ENCODE data around the gene DLD. TPM values are rescaled to one million over a fixed set of nuclear protein-coding genes. Genes with fewer than 3 reads are reported as not detected.

Gene DLD
- total RNA-seq, 1 experiment from 2014 or later, result 72.1 TPM

DNA sequence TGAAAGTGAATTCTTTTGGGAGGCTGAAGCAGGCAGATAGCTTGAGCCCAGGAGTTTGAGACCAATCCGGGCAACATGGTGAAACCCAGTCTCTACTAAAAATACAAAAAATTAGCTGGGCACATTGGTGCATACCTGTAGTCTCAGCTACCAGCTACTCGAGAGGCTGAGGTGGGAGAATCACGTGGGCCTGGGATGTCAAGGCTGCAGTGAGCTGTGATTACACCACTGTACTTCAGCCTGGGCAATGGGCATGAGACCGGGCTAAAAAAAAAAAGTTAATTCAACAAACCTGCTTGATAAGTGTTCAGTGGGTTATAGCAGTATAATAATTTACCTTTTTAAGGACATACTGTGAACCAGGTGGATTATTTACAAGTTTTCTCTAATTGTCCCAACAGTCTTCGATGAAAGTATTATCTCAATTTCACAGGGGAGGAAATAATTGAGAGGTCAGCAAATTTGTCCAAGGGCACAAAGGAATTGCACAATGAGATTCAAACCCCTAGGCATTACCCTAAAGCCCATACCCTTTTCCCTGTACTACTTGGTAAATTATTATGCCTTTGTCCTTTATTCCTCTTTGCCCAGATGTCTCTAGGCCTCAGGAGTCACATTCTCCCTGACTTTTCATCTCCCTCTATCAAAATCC lies 13.1 kb upstream of the DLD start (continued):
- TF ChIP-seq SMAD3 (CRISPR knock-in tag; IDR thresholded peaks at IDR 0.05; ENCODE audit: borderline replicate concordance) (no peak), CREB1 (CRISPR knock-in tag; IDR thresholded peaks at IDR 0.05) (no peak)
- TF ChIP-seq, protein P1, sequence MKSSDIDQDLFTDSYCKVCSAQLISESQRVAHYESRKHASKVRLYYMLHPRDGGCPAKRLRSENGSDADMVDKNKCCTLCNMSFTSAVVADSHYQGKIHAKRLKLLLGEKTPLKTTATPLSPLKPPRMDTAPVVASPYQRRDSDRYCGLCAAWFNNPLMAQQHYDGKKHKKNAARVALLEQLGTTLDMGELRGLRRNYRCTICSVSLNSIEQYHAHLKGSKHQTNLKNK (CRISPR knock-in tag; IDR thresholded peaks at IDR 0.05), result no peak
- TF ChIP-seq, protein P2, sequence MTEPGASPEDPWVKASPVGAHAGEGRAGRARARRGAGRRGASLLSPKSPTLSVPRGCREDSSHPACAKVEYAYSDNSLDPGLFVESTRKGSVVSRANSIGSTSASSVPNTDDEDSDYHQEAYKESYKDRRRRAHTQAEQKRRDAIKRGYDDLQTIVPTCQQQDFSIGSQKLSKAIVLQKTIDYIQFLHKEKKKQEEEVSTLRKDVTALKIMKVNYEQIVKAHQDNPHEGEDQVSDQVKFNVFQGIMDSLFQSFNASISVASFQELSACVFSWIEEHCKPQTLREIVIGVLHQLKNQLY (CRISPR knock-in tag; IDR thresholded peaks at IDR 0.05), result no peak

DNA sequence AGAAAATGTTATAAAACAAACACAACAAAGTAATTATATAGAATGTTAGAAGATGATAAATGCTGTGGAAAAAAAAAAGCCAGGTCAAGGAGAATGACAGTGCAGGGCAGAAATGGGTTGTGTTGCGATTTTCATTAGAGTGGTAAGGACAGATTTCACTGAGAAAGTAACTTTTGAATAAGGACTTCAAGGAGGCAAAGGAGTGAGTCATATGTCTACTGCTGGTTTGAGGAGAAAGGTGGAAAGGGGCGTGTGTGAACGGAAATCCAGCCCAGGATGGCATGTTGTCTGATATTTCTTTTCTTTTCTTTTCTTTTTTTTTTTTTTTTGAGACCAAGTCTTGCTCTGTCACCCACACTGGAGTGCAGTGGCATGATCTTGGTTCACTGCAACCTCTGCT lies 12.3 kb upstream of the DLD start:
- no peaks in the 10 kb centered on the region for H3K36me3 Mint-ChIP-seq

More for the DNA sequence above, 12.3 kb upstream of the DLD start:
- Mint-ChIP-seq H3K4me1 (no peaks in the 10 kb centered on the region; the same call in 1 of the 2 replicates), H3K27ac (no peak overlapping the region), H3K9me3 (no peaks in the 10 kb centered on the region), H3K27me3 (ENCODE audit: low read depth) (no peaks in the 10 kb centered on the region), H3K4me3 (no peak overlapping the region)
- ATAC-seq (no peak), DNase-seq (ENCODE audit: low spot score) (no peak)
- POLR2A ChIA-PET, result no interaction called here
- CTCF ChIA-PET, result interaction anchor here (0.6 to 2.6 kb wide), 23 partner anchors 8 to 1767 kb away, joined by 3 to 20 read pairs (median 3); partner anchors contain the start of genes DLD, SLC26A4 and SYPL1
- TF ChIP-seq NFE2L1 (CRISPR knock-in tag; IDR thresholded peaks at IDR 0.05) (no peak), GTF2I (CRISPR knock-in tag; conservative IDR thresholded peaks at IDR 0.05) (no peak), ZNF423 (CRISPR knock-in tag; IDR thresholded peaks at IDR 0.05) (no peak), MYBL2 (CRISPR knock-in tag; IDR thresholded peaks at IDR 0.05) (no peak), ZNF138 (CRISPR knock-in tag; conservative IDR thresholded peaks at IDR 0.05) (no peak), NFATC4 (CRISPR knock-in tag; IDR thresholded peaks at IDR 0.05) (no peak), TEAD1 (CRISPR knock-in tag; IDR thresholded peaks at IDR 0.05) (no peak), ELF4 (CRISPR knock-in tag; IDR thresholded peaks at IDR 0.05; ENCODE audit: low read depth) (no peak), ZNF263 (CRISPR knock-in tag; IDR thresholded peaks at IDR 0.05; ENCODE audit: low read depth) (no peak), NR1H2 (CRISPR knock-in tag; IDR thresholded peaks at IDR 0.05) (no peak), ZNF219 (CRISPR knock-in tag; IDR thresholded peaks at IDR 0.05; ENCODE audit: borderline replicate concordance) (no peak)
- TF ChIP-seq, protein P3, sequence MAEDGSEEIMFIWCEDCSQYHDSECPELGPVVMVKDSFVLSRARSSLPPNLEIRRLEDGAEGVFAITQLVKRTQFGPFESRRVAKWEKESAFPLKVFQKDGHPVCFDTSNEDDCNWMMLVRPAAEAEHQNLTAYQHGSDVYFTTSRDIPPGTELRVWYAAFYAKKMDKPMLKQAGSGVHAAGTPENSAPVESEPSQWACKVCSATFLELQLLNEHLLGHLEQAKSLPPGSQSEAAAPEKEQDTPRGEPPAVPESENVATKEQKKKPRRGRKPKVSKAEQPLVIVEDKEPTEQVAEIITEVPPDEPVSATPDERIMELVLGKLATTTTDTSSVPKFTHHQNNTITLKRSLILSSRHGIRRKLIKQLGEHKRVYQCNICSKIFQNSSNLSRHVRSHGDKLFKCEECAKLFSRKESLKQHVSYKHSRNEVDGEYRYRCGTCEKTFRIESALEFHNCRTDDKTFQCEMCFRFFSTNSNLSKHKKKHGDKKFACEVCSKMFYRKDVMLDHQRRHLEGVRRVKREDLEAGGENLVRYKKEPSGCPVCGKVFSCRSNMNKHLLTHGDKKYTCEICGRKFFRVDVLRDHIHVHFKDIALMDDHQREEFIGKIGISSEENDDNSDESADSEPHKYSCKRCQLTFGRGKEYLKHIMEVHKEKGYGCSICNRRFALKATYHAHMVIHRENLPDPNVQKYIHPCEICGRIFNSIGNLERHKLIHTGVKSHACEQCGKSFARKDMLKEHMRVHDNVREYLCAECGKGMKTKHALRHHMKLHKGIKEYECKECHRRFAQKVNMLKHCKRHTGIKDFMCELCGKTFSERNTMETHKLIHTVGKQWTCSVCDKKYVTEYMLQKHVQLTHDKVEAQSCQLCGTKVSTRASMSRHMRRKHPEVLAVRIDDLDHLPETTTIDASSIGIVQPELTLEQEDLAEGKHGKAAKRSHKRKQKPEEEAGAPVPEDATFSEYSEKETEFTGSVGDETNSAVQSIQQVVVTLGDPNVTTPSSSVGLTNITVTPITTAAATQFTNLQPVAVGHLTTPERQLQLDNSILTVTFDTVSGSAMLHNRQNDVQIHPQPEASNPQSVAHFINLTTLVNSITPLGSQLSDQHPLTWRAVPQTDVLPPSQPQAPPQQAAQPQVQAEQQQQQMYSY (CRISPR knock-in tag; IDR thresholded peaks at IDR 0.05), result no peak
- TF ChIP-seq, protein P4, sequence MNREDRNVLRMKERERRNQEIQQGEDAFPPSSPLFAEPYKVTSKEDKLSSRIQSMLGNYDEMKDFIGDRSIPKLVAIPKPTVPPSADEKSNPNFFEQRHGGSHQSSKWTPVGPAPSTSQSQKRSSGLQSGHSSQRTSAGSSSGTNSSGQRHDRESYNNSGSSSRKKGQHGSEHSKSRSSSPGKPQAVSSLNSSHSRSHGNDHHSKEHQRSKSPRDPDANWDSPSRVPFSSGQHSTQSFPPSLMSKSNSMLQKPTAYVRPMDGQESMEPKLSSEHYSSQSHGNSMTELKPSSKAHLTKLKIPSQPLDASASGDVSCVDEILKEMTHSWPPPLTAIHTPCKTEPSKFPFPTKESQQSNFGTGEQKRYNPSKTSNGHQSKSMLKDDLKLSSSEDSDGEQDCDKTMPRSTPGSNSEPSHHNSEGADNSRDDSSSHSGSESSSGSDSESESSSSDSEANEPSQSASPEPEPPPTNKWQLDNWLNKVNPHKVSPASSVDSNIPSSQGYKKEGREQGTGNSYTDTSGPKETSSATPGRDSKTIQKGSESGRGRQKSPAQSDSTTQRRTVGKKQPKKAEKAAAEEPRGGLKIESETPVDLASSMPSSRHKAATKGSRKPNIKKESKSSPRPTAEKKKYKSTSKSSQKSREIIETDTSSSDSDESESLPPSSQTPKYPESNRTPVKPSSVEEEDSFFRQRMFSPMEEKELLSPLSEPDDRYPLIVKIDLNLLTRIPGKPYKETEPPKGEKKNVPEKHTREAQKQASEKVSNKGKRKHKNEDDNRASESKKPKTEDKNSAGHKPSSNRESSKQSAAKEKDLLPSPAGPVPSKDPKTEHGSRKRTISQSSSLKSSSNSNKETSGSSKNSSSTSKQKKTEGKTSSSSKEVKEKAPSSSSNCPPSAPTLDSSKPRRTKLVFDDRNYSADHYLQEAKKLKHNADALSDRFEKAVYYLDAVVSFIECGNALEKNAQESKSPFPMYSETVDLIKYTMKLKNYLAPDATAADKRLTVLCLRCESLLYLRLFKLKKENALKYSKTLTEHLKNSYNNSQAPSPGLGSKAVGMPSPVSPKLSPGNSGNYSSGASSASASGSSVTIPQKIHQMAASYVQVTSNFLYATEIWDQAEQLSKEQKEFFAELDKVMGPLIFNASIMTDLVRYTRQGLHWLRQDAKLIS (CRISPR knock-in tag; IDR thresholded peaks at IDR 0.05; ENCODE audit: borderline replicate concordance), result no peak
- TF ChIP-seq, protein P5, sequence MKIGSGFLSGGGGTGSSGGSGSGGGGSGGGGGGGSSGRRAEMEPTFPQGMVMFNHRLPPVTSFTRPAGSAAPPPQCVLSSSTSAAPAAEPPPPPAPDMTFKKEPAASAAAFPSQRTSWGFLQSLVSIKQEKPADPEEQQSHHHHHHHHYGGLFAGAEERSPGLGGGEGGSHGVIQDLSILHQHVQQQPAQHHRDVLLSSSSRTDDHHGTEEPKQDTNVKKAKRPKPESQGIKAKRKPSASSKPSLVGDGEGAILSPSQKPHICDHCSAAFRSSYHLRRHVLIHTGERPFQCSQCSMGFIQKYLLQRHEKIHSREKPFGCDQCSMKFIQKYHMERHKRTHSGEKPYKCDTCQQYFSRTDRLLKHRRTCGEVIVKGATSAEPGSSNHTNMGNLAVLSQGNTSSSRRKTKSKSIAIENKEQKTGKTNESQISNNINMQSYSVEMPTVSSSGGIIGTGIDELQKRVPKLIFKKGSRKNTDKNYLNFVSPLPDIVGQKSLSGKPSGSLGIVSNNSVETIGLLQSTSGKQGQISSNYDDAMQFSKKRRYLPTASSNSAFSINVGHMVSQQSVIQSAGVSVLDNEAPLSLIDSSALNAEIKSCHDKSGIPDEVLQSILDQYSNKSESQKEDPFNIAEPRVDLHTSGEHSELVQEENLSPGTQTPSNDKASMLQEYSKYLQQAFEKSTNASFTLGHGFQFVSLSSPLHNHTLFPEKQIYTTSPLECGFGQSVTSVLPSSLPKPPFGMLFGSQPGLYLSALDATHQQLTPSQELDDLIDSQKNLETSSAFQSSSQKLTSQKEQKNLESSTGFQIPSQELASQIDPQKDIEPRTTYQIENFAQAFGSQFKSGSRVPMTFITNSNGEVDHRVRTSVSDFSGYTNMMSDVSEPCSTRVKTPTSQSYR (CRISPR knock-in tag; IDR thresholded peaks at IDR 0.05), result no peak
- TF ChIP-seq, protein P6, sequence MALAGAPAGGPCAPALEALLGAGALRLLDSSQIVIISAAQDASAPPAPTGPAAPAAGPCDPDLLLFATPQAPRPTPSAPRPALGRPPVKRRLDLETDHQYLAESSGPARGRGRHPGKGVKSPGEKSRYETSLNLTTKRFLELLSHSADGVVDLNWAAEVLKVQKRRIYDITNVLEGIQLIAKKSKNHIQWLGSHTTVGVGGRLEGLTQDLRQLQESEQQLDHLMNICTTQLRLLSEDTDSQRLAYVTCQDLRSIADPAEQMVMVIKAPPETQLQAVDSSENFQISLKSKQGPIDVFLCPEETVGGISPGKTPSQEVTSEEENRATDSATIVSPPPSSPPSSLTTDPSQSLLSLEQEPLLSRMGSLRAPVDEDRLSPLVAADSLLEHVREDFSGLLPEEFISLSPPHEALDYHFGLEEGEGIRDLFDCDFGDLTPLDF (CRISPR knock-in tag; IDR thresholded peaks at IDR 0.05), result no peak
